ENCODE data around the gene WDR93.

WDR93 gene

GRCh38 chr15:89792106-89792805 is 101.6 kb downstream of the WDR93 start:
- H3K27me3 ChIP-seq (ENCODE audit: control insufficient read depth, insufficient read depth, low read length) = no peaks in the 10 kb centered on the region; the same call in 1 of the 2 replicates
- H3K27ac ChIP-seq (ENCODE audit: low read depth, low read length) = no peak overlapping the region
- no peak overlapping the region for H3K4me3 ChIP-seq (ENCODE audit: low read depth, low read length)
- no peak overlapping the region for H3K9ac ChIP-seq (ENCODE audit: low read length)
- H3K4me1 ChIP-seq (ENCODE audit: control insufficient read depth, insufficient read depth, low read length) = no peaks in the 10 kb centered on the region
- peaks cover 6% of the 10 kb centered on the region; the same call in 1 of the 2 replicates for H3K36me3 ChIP-seq (ENCODE audit: control insufficient read depth, insufficient read depth, low read length)
- H3K9me3 ChIP-seq (ENCODE audit: control insufficient read depth, insufficient read depth, low read depth, low read length) = peaks cover 10% of the 10 kb centered on the region

Data from HUES6 (cell line).